Activated CD4-positive, alpha-beta T cell treated with anti-CD3 and anti-CD28 coated beads for 48 hours (primary cell): ENCODE results near the gene SHF.

ENCODE experiments used
- DNase-seq: peaks from one replicate; pipeline ENCODE4 v3.0.0-alpha.2; 2020

Gene SHF

DNA sequence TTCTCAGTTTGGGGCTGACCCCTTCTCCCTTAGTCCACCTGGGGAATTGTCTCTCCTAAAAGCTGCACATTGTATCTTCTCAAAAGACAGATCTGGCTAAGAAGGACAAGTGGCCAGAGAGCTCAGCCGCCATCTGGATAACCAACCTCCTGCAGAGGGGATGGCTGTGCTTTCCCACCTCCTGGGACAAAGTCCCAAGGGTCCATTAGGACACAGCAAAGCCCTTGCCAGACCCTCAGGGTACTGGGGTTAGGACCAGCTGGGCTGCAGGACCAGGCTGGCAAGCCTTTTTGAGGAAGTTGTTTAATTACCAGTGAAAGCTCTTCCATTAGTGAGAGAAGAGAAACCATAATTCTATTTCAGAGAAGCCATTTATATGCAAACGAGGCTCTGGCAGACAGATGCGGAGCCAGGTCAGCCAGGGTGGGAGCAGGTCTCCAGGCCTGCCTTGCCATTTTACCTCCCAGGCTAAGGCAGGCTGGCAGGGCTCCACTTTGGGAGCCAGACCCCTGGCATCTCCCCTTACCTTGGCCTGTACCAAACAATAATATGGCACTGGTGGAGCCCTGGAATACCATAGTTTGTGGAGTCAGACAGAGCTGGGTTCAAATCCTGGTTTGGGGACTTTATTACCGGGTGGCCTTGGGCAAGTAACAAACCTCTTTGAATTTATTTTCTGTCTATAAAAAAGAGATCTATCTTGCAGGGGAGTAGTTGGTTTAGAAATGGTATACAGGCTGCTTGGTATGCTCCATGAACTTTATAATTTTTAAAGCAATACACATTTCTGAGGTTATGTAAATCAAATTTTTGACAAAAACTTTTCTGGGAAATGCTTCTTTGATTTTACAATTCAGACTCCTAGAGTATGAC, 17.9 kb downstream of the SHF start:
- no peak for DNase-seq

DNA sequence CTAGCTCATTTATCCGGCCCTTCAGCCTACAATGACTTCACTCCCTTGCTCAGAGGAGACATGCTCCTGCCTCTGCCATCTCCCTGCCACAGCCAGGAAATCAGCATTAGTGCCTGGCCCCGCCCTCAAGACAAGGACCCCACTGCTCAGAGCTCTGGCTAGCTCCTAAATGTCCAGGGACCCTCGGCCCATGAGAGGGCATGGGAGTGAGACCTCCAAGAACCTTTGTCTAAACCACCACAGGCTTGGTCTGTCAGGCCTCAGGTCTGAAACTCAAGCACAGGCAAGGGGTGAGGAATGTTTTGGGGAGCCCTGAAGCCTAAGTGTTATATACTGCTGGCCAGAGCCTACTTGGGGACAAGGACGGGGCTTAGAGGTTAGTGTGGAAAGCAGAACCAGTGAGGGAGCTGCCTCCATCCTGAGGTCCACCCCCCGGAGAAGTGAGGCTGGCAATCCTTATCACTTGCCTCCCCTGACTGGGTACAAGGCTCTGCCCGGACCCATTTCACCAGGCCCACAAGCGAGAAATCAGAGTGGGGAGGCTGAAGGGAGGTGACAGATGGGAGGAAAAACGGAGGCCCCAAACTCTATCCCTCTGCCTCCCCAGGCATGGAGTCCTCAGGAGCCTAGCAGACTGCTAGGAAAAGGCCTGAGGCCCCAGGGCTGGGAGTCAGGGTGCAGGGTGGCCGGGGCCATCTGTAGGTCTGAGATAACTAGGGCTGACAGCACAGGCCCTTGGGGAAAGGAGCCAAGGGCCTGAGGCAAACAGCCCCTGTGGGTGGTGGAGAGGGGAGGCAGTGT, 18.8 kb downstream of the SHF start:
- DNase-seq = no peak

DNA sequence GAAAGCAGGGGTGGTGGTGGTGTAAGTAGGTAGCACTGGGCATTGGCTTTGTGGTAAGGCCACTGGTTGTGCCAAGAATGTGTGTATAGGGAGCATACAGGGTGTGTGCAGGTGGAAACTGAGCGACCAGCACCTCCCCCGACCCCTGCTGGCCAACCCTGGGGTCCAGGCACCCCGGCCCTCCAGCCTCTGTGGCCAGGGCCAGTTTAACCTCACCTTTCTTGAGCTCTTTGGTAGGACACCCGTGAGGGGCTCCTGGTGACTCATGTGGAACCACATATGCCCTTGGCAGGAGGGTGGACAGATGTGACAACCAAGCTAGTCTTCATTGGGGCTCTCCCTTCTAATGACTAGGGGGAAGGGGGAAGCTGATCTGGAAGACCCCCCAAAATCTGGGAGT, 19.5 kb downstream of the SHF start:
- no peak for DNase-seq

DNA sequence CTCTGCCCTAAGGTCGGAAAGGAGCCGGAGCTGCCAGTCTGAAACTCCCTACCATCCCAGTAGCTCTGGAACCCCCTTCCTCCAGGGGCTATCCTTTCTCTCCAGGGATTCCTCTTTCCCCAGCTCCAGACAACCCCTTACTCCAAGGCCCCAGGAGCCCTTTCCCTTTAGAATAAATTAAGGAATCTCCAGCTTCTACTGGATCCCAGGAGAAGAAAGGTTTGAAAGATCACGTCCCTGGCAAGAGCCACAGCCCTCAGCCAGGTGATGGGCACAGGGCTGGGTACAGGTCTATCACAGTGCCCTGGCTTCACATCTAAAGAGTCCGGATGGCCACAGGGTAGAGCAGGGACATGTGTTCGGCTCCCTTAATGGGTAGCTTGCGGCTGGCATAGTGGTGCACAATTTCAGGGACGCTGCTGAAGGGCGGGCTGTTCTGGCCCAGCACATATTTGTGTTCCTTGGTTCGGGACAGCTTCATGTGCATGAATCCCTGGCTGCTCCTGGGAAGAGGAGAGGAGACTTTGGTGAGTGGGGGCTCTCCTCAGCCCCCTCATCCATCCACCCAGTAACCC, 20.0 kb downstream of the SHF start:
- DNase-seq = no peak

DNA sequence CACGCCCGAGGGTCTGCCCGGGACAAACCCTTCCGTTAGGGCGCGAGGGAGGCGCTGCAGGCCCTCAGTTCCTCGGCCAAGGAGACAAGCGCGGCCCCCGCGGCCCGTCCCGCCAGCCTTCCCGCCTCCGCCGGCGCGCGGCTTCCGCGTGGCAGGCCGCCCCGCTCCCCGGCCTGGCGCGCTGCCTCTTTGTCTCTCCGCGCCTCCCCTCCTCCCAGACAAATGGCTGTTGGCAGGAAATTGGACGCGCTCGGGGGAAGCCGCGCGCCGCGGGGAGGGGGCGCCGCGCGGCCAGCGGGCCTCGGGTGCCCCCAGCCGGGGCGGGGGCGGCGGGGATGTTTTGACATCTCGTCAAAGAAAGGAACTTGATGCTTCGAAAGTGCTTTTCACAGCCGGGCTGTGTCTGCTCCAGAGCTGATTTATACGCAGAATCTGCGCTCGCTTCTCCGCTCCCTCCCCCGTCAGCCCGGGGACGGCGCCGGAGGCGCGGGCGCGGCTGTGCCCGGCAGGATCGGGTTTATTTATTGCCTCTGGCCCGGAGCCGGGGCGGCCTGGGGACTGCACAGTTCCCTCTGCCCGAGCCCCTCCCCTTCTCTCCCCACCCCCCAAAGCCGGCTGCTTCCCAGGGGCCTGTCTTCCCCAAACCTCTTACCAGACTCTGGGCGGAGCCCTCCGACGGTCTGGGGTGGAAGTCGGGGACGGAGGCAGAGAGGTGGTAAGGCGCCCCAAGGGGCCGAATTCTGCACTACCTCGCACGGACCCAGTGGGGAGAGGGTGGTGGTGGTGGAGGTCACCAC, 20.7 kb downstream of the SHF start:
- DNase-seq = peak; percentile 90

DNA sequence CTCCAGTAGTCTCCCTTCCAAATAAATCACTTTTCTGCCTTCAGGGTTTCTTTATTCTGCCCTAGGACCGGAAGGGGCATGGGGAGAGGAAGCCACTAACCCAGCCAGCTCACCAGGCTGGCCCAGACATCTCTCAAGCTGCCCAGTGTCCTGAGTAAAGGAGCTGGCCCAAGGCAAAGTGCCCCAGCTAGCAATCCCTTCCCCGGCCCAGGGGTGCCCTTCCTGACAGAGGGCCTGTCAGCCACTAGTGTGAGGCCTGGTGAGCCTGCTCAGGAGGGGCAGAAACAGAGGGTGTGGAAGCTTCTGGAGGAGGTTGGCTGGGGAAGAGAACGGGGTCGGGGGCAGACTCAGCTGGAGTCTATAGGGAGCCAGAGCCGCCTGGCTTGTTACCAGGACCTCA, 22.2 kb downstream of the SHF start:
- no peak for DNase-seq

DNA sequence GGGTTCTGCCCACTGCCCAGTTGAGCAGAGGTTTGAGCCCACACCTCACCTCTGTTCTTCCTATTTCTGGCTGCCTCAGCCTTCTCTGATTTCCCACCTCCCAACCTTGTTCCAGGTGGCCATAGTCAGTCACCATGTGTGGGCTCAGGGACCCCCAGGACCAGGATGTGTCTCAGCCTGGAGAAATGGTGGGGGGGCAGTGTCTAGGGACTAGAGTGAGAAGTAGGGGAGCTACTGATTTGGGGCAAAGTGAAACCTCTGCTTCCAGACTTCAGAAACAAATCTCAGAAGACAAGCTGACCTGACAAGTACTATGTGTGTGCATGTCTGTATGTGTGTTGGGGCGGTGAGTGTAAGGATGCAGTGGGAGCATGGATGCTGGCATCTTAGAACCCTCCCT, 22.9 kb downstream of the SHF start:
- no peak for DNase-seq

DNA sequence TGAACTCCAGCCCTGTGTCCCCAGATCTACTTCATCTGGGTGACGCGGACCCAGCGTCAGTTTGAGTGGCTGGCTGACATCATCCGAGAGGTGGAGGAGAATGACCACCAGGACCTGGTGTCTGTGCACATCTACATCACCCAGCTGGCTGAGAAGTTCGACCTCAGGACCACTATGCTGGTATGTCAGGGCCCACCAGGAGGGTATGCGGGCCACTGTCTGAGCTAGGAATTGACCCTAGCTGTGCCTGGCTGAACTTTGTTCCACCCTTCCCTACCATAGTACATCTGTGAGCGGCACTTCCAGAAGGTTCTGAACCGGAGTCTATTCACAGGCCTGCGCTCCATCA, 24.3 kb downstream of the SHF start:
- no peak for DNase-seq

DNA sequence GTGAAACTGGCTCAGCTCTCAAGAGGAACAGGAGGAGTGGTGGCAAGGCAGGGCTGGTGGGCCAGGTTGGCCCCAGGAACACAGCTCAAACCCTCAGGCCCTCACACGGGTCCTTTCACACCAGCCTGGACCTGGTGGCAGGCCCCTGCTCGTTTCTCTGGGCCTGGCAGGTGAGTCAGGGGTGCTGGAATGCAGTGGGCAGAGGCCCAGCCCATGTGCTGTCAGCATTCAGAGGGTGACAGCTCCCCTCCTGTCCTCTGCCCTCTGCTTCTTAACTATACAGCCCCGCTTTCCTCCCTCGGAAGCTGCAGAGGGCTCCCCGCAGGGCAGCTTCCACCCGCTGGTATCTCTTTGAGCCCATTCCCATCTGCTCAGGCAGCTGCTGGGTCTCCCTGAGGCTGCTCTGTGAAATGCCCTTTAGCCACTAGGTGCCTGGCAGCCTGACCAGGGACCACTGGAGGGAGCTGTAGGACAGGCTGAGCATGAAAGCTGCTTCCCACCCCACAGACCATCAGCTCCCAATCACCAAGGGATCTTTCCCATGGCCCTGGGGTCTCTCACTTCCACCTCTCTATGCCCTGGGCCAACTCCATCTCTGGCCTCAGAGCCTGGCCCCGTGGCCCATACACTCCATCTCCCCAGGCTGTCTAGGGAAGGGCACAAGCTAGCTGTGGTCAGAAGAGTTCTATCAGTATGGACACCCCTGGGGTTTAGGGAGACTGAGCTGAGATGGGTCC, 24.8 kb downstream of the SHF start:
- peak; percentile 73 for DNase-seq

DNA sequence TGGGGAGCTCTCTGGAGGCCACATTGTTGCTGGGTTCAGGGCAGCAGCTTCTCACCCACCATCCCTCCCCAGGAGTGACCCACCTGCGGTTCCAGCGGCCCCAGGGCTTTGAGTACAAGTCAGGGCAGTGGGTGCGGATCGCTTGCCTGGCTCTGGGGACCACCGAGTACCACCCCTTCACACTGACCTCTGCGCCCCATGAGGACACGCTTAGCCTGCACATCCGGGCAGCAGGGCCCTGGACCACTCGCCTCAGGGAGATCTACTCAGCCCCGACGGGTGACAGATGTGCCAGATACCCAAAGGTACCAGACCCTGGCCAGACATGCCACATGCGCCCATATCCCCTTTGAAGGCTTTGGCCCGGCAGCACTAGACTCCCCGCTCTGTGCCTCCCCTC, 26.1 kb downstream of the SHF start:
- no peak for DNase-seq

DNA sequence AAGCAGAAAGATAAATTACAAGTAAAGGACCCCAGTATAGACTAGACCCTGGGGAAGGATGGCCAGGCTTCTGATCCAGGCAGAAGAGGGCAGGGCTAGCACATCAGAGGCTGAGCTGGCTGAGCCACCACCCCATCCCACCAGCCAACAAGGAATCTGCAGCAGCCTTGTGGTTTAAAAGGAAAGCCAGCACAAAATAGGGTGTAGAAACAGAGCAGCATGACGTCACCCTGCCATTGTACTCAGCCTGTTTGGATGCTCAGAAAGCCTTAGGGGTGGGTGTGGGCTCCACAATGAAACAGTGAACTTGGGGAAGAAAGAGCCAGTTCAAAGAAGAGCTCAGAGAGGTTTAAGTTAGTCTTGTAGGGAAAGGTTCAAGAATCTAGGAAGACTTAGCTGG, 29.8 kb downstream of the SHF start:
- DNase-seq = peak; percentile 31

DNA sequence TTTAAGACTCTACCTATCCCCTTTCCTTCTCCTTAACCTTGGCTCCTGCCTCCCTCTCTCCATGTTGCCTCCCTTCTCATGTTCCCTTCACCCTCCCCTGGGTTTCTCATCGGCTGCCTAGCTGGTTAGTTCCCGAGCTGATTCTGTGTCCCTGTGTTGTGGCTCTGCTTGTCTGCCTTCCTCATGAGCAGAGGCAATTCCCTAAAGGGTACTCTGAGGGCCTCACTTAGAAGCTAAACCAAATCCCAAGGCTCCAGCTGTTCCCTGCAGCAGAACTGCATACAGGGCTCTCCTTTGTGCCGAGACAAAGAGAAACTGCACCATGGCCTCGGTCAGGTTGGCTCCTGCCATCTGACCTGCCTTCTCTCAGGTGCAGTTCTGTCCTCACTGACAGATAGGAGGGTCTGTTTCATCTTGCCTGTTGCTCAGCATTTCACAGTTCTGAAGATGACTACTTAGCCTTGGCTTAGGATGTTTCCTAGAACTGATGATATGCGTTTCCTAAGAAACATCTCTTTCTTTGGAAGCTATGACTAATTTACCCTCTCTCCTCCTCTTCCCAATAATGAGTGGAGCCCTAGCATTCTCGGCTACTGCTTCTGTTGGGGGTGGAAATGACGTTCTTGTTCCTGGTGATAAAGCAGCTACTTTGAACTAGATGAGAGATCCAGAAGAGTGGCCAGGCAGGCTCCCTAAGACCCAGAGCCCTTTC, 30.9 kb downstream of the SHF start:
- no peak for DNase-seq

DNA sequence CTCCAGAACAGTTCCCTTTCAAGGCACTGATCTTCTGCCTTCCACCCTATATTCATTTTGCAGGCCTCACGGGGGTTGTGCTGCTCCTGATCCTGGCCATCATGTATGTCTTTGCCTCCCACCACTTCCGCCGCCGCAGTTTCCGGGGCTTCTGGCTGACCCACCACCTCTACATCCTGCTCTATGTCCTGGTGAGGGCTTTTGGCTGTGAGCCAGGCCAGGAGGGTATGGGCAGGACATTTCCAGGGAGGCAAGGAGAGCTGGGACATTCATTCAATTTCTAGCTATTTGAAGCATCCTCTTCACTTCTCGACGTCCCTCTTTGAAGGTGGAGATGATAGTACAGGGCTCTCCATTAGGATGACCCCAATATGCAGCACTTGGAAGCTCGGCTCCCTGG, 32.0 kb downstream of the SHF start:
- DNase-seq = no peak

DNA sequence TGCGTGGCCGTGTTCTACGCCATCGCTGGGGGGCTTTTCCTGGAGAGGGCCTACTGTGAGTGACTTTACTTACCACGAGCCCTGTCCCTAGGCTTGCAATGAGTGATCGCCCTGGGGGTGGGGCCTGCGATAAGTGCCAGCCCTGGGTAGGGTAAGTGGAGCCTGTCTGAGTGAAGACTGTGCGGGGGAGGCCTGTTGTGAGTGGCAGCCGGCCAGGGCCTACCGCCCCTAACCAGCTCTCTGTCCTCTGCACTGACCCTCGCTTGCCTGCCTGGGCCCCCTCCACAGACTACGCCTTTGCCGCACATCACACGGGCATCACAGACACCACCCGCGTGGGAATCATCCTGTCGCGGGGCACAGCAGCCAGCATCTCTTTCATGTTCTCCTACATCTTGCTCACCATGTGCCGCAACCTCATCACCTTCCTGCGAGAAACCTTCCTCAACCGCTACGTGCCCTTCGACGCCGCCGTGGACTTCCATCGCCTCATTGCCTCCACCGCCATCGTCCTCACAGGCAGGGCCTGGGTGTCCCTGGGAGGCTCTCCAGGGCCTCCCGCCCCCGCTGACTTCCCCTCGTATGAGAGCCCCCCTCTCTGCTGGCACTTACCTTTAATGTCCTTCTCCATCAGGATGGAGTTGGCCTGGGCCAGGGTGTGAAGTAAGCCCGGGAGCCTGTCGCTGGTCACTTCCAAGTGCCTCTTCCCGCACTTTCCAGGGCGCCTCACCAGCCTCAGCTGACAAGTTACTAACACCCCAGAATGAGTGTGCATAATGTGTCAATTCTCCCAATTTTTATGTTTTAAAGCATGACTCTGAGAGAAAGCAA, 35.6 kb downstream of the SHF start:
- no peak for DNase-seq

DNA sequence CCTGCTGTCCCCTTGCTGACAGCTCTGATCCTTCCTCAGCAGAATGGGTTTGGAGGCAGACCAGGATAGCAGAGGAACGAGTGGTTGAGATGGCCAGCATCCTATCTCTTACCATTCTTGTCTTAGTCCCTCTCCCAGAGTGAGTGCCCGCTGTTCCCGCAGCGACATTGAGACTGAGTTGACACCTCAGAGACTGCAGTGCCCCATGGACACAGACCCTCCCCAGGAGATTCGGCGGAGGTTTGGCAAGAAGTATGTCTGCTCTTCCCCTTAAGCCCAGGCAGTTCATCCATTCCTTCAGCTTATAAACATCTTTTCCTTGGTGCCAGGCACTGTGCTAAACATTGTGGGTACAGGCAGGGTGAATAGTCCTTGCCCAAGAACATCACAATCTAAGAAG, 36.8 kb downstream of the SHF start:
- no peak for DNase-seq

DNA sequence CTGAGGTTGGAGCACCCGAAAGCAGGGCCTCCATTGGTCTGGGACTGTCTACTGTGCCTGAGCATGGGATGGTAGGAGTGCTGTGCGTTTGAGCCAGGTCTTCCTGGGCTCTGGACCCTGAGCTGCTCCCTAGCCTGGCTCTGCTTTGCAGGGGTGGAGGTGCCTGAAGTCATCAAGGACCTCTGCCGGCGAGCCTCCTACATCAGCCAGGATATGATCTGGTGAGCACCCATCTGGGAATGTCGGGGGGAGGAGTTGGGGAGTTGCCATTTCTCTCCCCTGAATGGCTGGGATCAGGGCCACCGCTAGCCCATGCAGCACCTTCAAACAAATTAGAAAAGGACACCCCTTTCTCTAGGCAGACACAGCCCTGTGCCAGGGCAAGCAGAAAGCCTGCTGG, 37.3 kb downstream of the SHF start:
- DNase-seq = no peak

DNA sequence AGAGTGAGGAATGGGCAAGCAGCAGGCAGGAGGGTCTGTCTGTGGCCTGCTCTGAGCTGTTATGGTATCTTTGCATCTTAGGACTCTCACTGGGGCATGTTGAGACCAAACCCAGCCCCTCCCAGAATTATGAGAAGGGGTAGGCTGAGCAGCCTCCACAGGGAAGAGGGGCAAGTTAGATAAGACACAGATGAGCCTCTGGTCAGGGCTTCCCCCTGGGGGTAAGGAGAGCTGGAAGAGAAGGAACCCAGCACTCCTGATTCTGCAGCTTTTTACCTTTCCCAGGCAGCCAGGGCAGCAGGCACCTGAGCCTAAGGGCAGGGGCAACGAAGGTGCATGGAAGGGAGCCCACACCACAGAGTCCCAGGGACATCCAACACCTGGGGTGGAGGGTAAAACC, 38.7 kb downstream of the SHF start:
- no peak for DNase-seq

DNA sequence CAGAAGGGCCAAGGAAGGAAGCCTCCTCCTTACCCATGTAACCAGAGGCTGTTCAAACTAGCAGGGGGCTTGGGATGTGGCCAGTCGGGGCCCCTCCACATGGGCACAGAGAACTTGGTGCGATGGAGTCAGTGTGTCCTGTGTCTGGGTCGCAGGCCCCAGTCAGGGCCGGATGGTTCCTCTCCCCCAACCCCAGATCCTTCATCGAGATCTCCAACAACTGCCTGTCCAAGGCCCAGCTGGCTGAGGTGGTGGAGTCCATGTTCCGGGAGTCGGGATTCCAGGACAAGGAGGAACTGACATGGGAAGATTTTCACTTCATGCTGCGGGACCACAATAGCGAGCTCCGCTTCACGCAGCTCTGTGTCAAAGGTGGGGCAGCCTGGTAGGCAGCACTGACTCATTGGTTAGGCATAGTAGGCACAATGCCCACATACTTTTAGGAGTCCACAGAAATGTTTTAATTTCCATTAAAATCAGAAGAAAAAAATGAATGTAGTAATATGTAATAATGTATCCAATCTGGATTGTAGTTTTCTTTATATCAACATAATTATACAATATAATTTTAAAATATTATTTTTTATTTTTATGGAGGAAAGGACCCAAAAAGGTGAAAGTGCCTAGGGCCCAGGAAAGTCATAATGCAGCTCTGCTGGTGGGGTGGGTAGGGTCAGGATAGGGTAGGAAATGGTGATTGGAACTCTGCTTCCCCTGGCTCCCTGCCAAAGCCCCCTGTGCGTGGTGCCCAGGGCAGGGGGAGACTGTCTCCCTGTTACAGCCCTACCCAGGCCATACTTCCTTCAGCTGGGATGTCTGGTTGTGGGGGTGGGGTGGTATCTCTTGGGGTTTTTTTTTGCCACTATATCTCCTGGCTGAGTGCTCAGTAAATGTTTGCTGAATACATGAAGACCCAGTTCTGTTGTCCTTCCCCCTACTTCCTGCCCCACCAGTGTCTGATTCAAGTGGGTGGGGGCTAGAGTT, 39.4 kb downstream of the SHF start:
- no peak for DNase-seq

DNA sequence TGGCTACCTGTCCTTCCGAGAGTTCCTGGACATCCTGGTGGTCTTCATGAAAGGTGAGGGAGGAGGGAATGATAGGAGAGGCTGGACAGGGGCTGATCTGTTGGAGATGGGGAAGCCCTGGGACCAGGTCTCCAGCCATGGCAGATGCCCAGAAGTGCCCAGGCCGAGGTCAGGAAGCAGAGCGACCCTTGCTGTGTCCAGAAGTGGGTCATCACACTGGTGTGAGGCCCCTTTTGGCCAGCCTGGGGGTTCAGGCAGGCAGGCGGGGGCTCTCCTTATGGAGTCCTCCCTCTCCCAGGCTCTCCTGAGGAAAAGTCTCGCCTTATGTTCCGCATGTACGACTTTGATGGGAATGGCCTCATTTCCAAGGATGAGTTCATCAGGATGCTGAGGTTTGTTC, 40.2 kb downstream of the SHF start:
- no peak for DNase-seq

DNA sequence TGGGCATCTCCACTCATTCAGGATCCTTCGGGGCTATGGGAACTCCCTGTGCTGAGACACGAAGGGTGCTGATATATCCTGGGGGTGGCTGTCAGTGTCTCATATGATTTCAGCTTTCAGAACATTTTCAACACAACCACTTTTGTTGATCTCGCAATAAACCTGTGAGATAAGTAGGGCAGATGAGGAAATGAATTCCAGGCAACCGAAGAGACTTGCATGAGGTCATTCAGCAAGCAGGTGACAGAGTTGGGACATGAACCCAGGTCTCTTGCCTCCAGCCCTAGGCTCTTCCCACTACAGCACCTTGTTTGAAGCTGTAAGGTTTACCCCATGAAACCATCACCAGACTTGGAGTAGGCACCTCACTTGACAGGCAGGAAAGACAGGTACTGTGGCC, 41.4 kb downstream of the SHF start:
- no peak for DNase-seq
